Upper lobe of right lung (tissue), 1 donor: ENCODE measurements around the gene ERCC6. TPM values are rescaled to one million over a fixed set of nuclear protein-coding genes. Genes with fewer than 3 reads are reported as not detected.

Experiments
- ATAC-seq: fragments of 200-7000 bp; cut with Tn5 transposase; one replicate; pipeline ENCODE4 v1.9.1; 2020; ENCODE audit warnings: mild to moderate bottlenecking, moderate library complexity
- DNase-seq: peaks from one replicate; pipeline ENCODE4 v3.0.0-alpha.2; 2020
- H3K27ac ChIP-seq: fragments of 200-600 bp; one replicate; pipeline ENCODE4 v1.8.0; 2022
- H3K27me3 ChIP-seq: fragments of 200-600 bp; one replicate; pipeline ENCODE4 v1.8.0; 2022; ENCODE audit warnings: mild to moderate bottlenecking
- H3K36me3 ChIP-seq: fragments of 200-600 bp; one replicate; pipeline ENCODE4 v1.8.0; 2022
- H3K4me1 ChIP-seq: fragments of 200-600 bp; one replicate; pipeline ENCODE4 v1.8.0; 2022
- H3K4me3 ChIP-seq: fragments of 200-600 bp; one replicate; pipeline ENCODE4 v1.8.0; 2022; ENCODE audit warnings: mild to moderate bottlenecking
- H3K9me3 ChIP-seq: fragments of 200-600 bp; one replicate; pipeline ENCODE4 v1.8.0; 2022
- intact Hi-C: fragments of 100-400 bp; cut with DNase I; formaldehyde crosslinking; loops from one replicate; pipeline ENCODE4 v1.11.0; 2022
- total RNA-seq: library from RNA; stranded (reverse); fragmentation: NEBNext Ultra II Directional; extraction: Animal tissue kit (Norgen Biotek cat#: 25700); gene quantifications from one replicate; pipeline ENCODE4 v1.2.1, GENCODE V29; 2021
- TF ChIP-seq, protein P1 (sequence below): fragments of 200-600 bp; IDR thresholded peaks from one replicate; pipeline ENCODE4 v1.8.0; 2022; ENCODE audit warnings: antibody characterized with exemption
- donor health status: DM: no; HTN: yes; CAD: no; lungs with severe emphysema.

Gene ERCC6
- total RNA-seq, 1 donor from 2014 or later, result 33.9 TPM

DNA sequence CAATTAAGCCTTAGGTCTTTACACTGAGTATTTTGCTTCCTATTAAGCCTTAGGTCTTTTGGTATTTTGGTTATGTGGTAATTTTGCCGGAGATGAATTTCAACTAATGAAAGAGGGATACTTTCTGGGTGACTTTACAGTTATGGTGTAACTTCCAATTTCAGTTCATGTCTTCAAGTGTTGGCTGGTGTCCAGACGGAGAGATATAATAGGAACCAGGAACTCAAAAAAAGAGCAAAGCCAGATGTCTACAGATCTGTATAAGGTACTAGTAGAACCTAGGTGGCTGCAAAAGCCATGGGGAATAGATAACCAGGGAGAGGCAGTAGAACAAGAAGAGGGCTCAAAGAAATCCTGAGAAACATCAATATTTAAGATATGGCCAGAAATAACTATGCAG lies 12.3 kb downstream of the ERCC6 start:
- H3K9me3 ChIP-seq, result no peaks in the 10 kb centered on the region
- DNase-seq (no peak), ATAC-seq (no peak)
- no peak overlapping the region for H3K4me3 ChIP-seq
- H3K27ac ChIP-seq, result no peak overlapping the region
- intact Hi-C loops, result no loop called here
- no peaks in the 10 kb centered on the region for H3K27me3 ChIP-seq
- H3K4me1 ChIP-seq, result no peaks in the 10 kb centered on the region
- TF ChIP-seq, protein P1, sequence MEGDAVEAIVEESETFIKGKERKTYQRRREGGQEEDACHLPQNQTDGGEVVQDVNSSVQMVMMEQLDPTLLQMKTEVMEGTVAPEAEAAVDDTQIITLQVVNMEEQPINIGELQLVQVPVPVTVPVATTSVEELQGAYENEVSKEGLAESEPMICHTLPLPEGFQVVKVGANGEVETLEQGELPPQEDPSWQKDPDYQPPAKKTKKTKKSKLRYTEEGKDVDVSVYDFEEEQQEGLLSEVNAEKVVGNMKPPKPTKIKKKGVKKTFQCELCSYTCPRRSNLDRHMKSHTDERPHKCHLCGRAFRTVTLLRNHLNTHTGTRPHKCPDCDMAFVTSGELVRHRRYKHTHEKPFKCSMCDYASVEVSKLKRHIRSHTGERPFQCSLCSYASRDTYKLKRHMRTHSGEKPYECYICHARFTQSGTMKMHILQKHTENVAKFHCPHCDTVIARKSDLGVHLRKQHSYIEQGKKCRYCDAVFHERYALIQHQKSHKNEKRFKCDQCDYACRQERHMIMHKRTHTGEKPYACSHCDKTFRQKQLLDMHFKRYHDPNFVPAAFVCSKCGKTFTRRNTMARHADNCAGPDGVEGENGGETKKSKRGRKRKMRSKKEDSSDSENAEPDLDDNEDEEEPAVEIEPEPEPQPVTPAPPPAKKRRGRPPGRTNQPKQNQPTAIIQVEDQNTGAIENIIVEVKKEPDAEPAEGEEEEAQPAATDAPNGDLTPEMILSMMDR, result no peak
- peaks cover 74% of the 10 kb centered on the region for H3K36me3 ChIP-seq

DNA sequence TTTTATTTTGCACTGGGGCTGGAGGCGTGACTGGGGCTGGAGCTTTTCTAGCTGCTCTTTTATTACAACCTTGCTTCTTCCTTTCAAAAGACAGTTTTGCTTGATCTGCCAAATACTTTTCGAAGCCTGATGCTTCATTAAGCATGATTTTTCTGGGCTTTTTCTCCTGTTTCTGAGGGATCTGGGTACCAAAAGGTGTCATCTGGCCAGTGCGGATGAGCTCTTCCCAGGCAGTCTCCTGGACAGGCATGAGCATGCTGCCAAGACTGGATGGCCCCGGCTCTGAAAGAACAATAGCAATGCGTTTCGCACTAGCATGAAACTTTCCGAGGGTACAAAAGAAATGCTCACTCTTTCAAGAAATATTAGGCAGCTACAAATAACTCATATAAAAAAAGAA lies 14.4 kb downstream of the ERCC6 start:
- TF ChIP-seq, protein P1, result no peak
- Histone ChIP-seq H3K27ac (no peak overlapping the region), H3K4me3 (no peak overlapping the region), H3K27me3 (no peaks in the 10 kb centered on the region), H3K36me3 (peaks cover 62% of the 10 kb centered on the region), H3K4me1 (no peaks in the 10 kb centered on the region), H3K9me3 (no peaks in the 10 kb centered on the region)
- DNase-seq (no peak), ATAC-seq (no peak)
- intact Hi-C loops, result no loop called here

- Histone ChIP-seq H3K4me1 (no peaks in the 10 kb centered on the region), H3K36me3 (peaks cover 50% of the 10 kb centered on the region), H3K27ac (no peak overlapping the region), H3K27me3 (no peaks in the 10 kb centered on the region), H3K9me3 (no peaks in the 10 kb centered on the region), H3K4me3 (no peak overlapping the region)
- DNase-seq, result no peak
- TF ChIP-seq, protein P1, result no peak
- ATAC-seq, result no peak
- intact Hi-C loops, result no loop called here
Observed at GRCh38 chr10:49523301-49523700, 15.6 kb downstream of the ERCC6 start.

GRCh38 chr10:49521062-49521461 lies 17.9 kb downstream of the ERCC6 start:
- H3K27me3 ChIP-seq, result no peaks in the 10 kb centered on the region
- no peaks in the 10 kb centered on the region for H3K4me1 ChIP-seq

GRCh38 chr10:49520122-49520775 lies 18.7 kb downstream of the ERCC6 start:
- intact Hi-C loops, result no loop called here
- TF ChIP-seq, protein P1, result no peak
- no peaks in the 10 kb centered on the region for H3K9me3 ChIP-seq
- H3K4me3 ChIP-seq, result no peak overlapping the region
- H3K4me1 ChIP-seq, result no peaks in the 10 kb centered on the region
- no peak for ATAC-seq
- H3K36me3 ChIP-seq, result peaks cover 34% of the 10 kb centered on the region
- no peak for DNase-seq
- no peak overlapping the region for H3K27ac ChIP-seq
- no peaks in the 10 kb centered on the region for H3K27me3 ChIP-seq

More at GRCh38 chr10:49521062-49521461, 17.9 kb downstream of the ERCC6 start:
- H3K4me3 ChIP-seq, result no peak overlapping the region
- H3K9me3 ChIP-seq, result no peaks in the 10 kb centered on the region
- ATAC-seq (no peak), DNase-seq (no peak)
- no peak overlapping the region for H3K27ac ChIP-seq
- TF ChIP-seq, protein P1, result no peak
- intact Hi-C loops, result no loop called here
- peaks cover 37% of the 10 kb centered on the region for H3K36me3 ChIP-seq

GRCh38 chr10:49519717-49520116 lies 19.2 kb downstream of the ERCC6 start:
- intact Hi-C loops, result no loop called here
- H3K27me3 ChIP-seq, result no peaks in the 10 kb centered on the region
- H3K4me1 ChIP-seq, result no peaks in the 10 kb centered on the region
- no peak overlapping the region for H3K27ac ChIP-seq
- TF ChIP-seq, protein P1, result no peak
- DNase-seq (no peak), ATAC-seq (no peak)
- H3K36me3 ChIP-seq, result peaks cover 28% of the 10 kb centered on the region
- H3K9me3 ChIP-seq, result no peaks in the 10 kb centered on the region
- H3K4me3 ChIP-seq, result no peak overlapping the region
